Stomach (tissue), 4 donors: Measurements from ENCODE around the gene CELF4.

Experiments
- POLR2A ChIP-seq, 4 donors: fragments of 450-650 bp; IDR thresholded peaks; one replicate each; pipeline ENCODE4 v1.6.1; 2016; ENCODE audit warnings: antibody characterized with exemption in 4 of 4, control low read depth in 2 of 4, mild to moderate bottlenecking in 1 of 4, moderate library complexity in 1 of 4
- TF ChIP-seq, protein P1 (sequence below), 7 experiments: fragments of 450-650 bp in 4 of 7; fragments of 200-600 bp in 3 of 7; sonication (generic) in 3 of 7; IDR thresholded peaks; one replicate each; pipeline ENCODE4 v1.5.1; 2016 to 2019; ENCODE audit warnings: antibody characterized with exemption in 7 of 7, control low read depth in 2 of 7, mild to moderate bottlenecking in 1 of 7

DNA sequence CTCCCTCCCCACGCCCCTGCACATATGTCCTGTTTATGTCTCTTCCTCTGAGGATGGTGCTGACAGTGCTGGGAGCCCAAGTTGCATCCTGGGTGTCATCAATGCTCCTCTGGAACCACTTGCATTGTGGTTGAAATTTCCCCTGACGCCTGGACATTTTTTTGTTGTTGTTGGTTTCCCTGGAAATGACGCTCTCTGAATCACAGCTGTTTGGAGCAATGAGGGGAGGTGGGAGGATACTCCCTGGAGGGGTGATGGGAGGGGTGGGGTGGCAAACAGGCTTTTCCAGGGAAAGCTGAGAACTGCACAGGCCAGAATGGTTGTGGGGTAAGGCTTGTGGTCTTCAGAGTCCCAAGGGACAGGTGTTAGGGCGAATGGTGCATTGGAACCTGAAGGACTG, 29.6 kb downstream of the CELF4 start:
- TF ChIP-seq, protein P1, sequence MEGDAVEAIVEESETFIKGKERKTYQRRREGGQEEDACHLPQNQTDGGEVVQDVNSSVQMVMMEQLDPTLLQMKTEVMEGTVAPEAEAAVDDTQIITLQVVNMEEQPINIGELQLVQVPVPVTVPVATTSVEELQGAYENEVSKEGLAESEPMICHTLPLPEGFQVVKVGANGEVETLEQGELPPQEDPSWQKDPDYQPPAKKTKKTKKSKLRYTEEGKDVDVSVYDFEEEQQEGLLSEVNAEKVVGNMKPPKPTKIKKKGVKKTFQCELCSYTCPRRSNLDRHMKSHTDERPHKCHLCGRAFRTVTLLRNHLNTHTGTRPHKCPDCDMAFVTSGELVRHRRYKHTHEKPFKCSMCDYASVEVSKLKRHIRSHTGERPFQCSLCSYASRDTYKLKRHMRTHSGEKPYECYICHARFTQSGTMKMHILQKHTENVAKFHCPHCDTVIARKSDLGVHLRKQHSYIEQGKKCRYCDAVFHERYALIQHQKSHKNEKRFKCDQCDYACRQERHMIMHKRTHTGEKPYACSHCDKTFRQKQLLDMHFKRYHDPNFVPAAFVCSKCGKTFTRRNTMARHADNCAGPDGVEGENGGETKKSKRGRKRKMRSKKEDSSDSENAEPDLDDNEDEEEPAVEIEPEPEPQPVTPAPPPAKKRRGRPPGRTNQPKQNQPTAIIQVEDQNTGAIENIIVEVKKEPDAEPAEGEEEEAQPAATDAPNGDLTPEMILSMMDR (IDR thresholded peaks at IDR 0.05): no peak
- TF ChIP-seq POLR2A (IDR thresholded peaks at IDR 0.05): no peak
